Measurements from ENCODE around the gene GFRA1.
"Not testable (repeated sequence)": the region's sequence is repeated elsewhere in the genome, so short reads cannot be mapped to it uniquely, and the experiment has no call there.

The GFRA1 gene

DNA sequence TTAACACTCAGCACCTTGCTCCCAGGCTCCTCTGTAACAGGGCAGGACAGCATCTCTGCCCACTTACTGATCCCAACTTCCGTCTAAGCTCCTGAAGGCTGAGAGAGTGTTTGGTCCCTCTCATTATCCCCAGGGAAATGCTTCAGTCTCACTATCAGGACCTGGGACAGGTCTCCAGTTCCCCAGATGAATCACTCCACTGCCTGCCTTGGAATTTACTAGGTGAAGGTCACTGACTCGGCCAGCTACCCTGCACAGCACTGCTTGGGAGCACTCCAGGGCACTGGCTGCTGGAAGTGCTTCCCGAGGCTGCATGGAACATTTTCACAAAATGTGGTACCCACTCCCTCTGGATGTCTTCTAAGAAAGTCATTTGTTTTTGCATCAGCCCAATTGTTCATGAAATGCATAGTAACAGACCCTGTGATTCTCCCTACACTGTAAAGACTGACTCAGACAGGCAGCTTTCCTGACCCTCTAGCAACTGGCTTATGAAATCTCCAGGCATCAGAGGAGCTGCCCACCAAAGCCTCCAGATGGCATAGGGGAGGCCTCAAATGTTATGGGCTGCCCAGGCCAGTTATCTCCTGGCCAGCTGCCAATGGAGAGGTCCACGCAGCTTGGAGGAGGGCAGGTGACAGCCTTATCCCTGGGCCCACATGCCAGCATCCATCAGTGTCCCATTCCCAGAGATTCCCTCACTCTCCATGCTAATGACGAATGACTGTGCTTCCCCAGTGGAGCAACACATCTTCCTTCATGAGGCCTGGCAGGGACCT, 89.1 kb downstream of the GFRA1 start:
- no peaks in the 10 kb centered on the region for H3K27me3 Mint-ChIP-seq
- no peak for DNase-seq
- no peaks in the 10 kb centered on the region for H3K9me3 Mint-ChIP-seq

DNA sequence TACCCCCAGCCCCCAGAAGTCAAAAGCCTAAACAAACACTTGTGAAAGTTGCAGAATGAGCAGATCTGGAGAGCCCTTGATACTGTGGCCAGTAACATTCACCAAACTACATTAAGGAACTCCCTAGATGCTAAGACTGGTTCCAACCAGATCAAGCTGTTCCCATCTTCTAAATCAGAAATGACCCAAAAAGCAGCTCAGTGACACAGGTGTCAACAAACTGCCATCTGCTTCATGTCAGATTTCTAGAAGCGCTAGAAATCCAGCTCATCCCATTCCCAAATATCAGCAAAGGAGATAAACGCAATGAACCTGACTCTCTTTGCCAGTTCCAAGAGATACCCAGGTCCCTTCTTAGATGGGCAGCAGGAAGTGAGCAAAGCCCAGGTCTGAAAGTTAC, 90.6 kb downstream of the GFRA1 start:
- CTCF ChIA-PET = no interaction called here
- Mint-ChIP-seq H3K36me3 (no peaks in the 10 kb centered on the region), H3K27me3 (no peaks in the 10 kb centered on the region), H3K27ac (no peak overlapping the region), H3K4me3 (no peak overlapping the region), H3K9me3 (no peaks in the 10 kb centered on the region), H3K4me1 (no peaks in the 10 kb centered on the region)
- no peak for DNase-seq

More for the DNA sequence above, 89.1 kb downstream of the GFRA1 start:
- Mint-ChIP-seq H3K4me3 (no peak overlapping the region), H3K27ac (no peak overlapping the region), H3K36me3 (no peaks in the 10 kb centered on the region), H3K4me1 (no peaks in the 10 kb centered on the region)
- CTCF ChIA-PET = no interaction called here

DNA sequence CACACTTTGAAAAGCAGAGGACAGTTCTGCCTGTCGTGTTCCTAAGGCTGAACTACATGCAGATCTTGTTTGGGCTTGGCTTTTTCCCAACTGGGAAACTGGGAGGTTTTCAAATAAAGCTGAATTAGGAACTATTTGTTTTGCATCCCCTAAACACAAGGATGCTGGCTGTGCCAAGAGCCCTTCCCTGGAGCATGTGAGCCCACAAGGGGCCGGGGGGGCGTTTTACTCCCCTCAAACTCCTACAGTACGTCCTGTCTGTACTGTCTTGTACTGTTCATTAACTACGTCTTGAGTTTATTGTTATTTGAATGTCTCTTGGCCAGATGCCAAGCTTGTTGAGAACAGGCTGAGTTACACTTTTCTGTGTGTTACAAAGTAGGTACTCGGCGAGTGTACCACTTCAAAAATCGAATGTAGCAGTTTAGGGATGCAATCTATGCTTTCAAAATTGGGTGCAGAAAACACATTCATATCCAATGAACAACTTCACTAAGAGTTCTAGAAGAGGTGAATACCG, 94.9 kb downstream of the GFRA1 start:
- CTCF ChIA-PET = no interaction called here
- Mint-ChIP-seq H3K9me3 (no peaks in the 10 kb centered on the region), H3K27me3 (no peaks in the 10 kb centered on the region), H3K4me3 (no peak overlapping the region), H3K4me1 (no peaks in the 10 kb centered on the region), H3K36me3 (no peaks in the 10 kb centered on the region), H3K27ac (no peak overlapping the region)
- no peak for DNase-seq

DNA sequence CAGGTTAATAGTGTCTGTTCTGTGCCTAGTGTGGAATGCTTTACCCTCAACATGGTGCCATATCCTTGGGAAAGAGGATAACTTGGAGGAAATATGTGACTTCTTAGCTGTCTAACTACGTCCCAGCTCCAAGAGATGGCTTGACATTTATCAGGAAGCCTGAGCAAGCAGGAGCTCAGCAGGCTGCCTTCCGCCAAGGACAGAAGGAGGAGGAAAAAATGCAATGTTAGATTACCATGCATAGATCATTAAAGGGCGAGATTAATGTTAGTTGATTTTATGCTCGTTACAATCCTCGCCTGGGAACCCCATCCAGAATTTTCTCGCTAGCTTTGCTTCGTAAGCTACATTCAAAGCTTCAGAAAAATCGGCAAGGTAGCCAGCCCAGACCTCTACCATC, 97.8 kb downstream of the GFRA1 start:
- H3K27ac Mint-ChIP-seq = no peak overlapping the region
- no peak for DNase-seq
- H3K9me3 Mint-ChIP-seq = no peaks in the 10 kb centered on the region
- H3K4me1 Mint-ChIP-seq = no peaks in the 10 kb centered on the region
- no peak overlapping the region for H3K4me3 Mint-ChIP-seq
- no peaks in the 10 kb centered on the region for H3K36me3 Mint-ChIP-seq
- no peaks in the 10 kb centered on the region for H3K27me3 Mint-ChIP-seq
- CTCF ChIA-PET = no interaction called here

DNA sequence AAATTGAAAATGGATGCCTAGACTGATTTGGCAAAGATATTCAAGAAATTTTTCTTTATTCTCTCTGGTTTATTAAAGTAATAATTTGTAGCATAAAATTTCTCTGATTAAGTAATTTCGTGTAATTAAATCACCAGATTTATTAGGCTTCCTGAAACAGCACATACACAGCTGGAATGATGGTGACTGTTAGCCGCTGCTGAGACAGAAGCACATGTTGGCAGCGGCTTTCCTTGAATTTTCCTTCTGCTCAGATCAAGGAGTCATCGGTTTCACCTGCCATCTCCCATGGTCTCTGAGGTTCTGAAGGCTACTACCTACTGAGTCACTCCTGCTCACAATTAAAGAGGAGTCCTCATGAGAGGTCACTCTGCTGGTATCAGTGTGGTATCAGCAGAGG, 101.5 kb downstream of the GFRA1 start:
- Mint-ChIP-seq H3K9me3 (peaks cover 3% of the 10 kb centered on the region), H3K27me3 (no peaks in the 10 kb centered on the region), H3K27ac (no peak overlapping the region), H3K4me1 (no peaks in the 10 kb centered on the region), H3K36me3 (no peaks in the 10 kb centered on the region), H3K4me3 (no peak overlapping the region)
- DNase-seq = no peak
- CTCF ChIA-PET = no interaction called here

DNA sequence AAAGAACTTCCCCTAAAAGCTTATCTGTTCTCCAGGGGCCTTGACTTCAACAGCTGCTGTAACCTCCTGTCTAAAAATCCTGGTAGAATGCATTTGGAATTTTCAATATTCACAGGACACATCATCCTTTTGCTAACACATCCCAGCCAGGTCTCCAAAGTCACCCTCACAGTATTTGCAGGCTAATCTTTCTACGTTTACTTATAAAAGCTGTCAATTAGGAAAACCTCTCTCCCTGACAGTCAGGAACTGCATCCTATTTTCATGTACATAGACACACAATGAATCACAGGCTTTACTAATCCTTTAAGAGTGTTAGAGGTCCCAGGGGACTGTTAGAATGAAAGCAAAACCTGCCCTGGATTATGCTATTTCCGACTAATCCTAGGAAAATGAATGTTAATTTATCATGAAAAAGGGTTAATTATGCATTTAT, 102.2 kb downstream of the GFRA1 start:
- Mint-ChIP-seq H3K4me3 (no peak overlapping the region), H3K27ac (no peak overlapping the region), H3K27me3 (no peaks in the 10 kb centered on the region), H3K4me1 (no peaks in the 10 kb centered on the region), H3K9me3 (peaks cover 5% of the 10 kb centered on the region), H3K36me3 (no peaks in the 10 kb centered on the region)
- CTCF ChIA-PET = no interaction called here
- DNase-seq = no peak

DNA sequence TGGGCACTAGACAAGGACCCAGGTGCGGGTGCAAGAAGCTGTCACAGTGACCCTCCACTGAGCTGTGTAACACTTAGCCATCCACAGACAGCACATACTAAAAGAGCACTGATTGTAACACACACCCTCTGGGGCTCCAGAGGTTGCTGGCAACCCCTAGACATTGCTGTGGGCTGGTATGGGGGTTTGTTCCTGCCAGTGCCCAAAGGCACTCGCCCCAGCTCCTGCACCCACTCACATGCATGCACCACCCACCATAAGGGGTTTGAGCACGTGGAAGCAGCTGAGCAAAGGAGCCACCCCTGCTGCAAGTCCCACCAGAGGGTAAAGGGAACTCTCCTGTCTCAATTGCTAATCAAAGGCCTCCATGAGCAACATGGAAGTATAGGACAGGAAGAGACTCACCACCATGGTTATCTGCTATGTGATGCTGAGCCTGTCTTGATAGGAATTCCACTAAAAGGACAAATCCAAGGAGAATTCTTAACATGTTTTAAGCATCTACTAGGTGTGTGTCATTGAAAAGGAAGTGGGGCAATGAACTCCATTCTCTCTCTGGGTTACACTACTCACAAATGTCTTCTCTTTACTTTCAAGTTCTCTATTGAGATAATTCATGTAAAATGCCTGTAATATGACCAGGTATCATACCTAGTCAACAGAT, 103.1 kb downstream of the GFRA1 start:
- Mint-ChIP-seq H3K27me3 (no peaks in the 10 kb centered on the region), H3K4me1 (no peaks in the 10 kb centered on the region), H3K27ac (no peak overlapping the region), H3K9me3 (peaks cover 5% of the 10 kb centered on the region), H3K4me3 (no peak overlapping the region), H3K36me3 (no peaks in the 10 kb centered on the region)
- CTCF ChIA-PET = no interaction called here
- DNase-seq = no peak

DNA sequence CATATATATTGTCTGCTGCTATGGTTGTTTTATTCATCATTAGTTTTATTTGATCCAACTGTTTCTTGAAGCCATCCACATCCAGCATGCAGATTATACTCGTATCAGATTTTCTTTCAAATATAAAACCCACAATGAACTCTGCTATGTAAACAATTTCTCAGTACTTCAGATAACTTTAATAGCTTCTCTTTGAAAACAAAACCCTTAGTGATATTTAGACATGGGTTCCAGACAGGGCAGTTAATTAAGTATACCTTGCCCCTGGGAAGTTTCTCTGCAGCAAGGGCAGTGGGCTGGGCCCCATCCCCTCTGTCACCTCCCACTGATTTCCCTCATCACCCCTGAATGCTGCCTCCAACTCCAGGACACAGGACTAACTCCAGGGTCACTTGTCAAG, 104.3 kb downstream of the GFRA1 start:
- DNase-seq = no peak

DNA sequence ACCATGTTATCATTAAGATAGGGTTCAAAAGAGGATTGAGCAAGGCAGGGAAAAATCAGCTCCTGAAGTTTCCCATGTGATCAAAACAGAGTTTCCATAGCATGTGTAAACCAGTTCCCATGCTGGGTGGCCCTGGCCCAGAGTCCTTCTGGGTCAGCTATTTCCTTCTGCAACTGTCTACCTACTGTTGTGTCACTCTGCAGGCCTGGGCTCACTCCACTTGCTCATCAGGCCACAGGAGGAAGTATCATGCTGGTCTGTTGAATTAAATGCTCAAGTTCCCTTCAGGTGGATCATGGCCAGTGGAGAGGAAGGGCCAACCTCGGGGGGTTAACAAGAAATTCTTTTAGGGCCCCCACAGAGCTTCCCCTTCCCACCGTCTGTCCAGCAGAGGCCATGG, 104.7 kb downstream of the GFRA1 start:
- CTCF ChIA-PET = no interaction called here
- peaks cover 9% of the 10 kb centered on the region for H3K9me3 Mint-ChIP-seq
- no peaks in the 10 kb centered on the region for H3K36me3 Mint-ChIP-seq
- no peak overlapping the region for H3K4me3 Mint-ChIP-seq
- no peak for DNase-seq
- H3K4me1 Mint-ChIP-seq = no peaks in the 10 kb centered on the region
- no peak overlapping the region for H3K27ac Mint-ChIP-seq
- H3K27me3 Mint-ChIP-seq = no peaks in the 10 kb centered on the region

More for the DNA sequence above, 104.3 kb downstream of the GFRA1 start:
- H3K27me3 Mint-ChIP-seq = no peaks in the 10 kb centered on the region
- no peaks in the 10 kb centered on the region for H3K4me1 Mint-ChIP-seq
- peaks cover 9% of the 10 kb centered on the region for H3K9me3 Mint-ChIP-seq
- H3K27ac Mint-ChIP-seq = no peak overlapping the region
- no peak overlapping the region for H3K4me3 Mint-ChIP-seq
- no peaks in the 10 kb centered on the region for H3K36me3 Mint-ChIP-seq
- CTCF ChIA-PET = no interaction called here

DNA sequence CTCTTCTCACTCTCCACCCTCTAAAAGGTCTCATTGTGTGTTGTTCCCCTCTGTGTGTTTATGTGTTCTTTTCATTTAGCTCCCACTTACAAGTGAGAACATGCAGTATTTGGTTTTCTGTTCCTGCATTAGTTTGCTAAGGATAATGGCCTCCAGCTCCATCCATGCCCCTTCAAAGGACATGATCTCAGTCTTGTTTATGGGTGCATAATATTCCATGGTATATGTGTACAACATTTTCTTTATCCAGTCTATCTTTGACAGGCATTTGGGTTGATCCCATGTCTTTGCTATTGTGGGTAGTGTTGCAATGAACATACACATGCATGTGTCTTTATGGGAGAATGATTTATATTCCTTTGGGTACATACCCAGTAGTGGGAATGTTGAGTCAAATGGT, 107.1 kb downstream of the GFRA1 start:
- H3K9me3 Mint-ChIP-seq, DNase-seq, CTCF ChIA-PET, H3K36me3 Mint-ChIP-seq, H3K4me1 Mint-ChIP-seq, H3K27me3 Mint-ChIP-seq, H3K4me3 Mint-ChIP-seq, H3K27ac Mint-ChIP-seq: not testable (repeated sequence)

DNA sequence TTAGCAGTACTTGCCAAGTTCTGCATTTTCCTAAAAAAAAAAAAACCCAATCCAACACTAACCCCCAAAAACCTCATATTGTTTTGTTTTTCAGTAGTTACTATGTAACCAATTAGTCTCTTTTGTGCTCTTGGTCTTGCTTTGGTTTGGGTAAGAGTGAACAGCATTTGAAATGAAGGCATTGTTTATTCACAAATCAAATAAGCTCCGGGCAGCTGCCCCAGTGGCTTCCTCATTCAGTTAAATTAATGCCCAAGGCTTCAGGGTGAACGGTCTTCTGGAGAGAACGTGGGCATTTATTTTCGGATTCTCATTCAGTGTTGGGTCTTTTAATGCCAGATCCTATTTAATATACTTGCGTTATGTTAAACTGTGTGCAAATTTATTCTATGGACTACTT, 108.7 kb downstream of the GFRA1 start:
- Mint-ChIP-seq H3K36me3 (no peaks in the 10 kb centered on the region), H3K4me3 (no peak overlapping the region), H3K27me3 (no peaks in the 10 kb centered on the region), H3K9me3 (peaks cover 9% of the 10 kb centered on the region), H3K4me1 (no peaks in the 10 kb centered on the region), H3K27ac (no peak overlapping the region)
- CTCF ChIA-PET = no interaction called here
- DNase-seq = no peak

DNA sequence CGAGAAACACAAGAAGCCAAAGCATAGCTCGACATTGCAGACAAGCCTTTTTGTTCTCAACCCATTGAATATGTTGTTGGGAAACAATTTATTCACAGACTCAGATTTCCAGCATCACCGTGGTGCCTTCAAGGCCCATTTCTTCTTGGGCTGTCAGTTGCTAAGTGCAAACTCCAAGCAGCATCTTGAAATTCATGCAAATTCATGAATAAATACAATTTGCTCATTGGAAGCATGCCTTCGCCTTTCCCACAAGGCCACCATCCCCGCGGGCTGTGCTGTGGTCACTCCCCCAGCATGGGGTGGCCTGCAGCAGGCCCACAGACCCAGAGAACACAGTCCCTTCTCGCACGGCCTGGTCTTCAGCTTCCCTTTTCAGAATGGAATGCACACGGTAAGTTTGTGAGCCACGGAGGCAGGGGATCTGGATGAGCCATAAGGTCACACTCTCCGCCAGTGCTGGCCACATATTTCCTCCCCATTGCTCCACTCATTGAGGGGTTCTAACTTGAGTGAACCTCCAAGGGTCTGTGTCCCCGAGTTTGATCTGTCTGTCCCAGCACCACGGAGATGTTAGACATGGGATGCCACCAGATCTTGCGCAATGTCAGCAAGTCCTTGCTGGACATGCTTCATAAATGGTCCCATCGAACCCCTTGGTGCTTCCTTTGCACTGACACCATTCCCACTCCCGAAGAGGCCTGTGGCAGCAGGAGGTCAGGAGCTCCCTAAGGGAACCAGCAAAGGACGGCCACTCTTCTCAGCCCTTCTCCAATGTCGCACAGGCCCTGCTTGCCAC, 109.5 kb downstream of the GFRA1 start:
- peaks cover 9% of the 10 kb centered on the region for H3K9me3 Mint-ChIP-seq
- H3K36me3 Mint-ChIP-seq = no peaks in the 10 kb centered on the region
- CTCF ChIA-PET = no interaction called here
- H3K27me3 Mint-ChIP-seq = no peaks in the 10 kb centered on the region
- DNase-seq = no peak
- H3K4me3 Mint-ChIP-seq = no peak overlapping the region
- no peaks in the 10 kb centered on the region for H3K4me1 Mint-ChIP-seq
- no peak overlapping the region for H3K27ac Mint-ChIP-seq

DNA sequence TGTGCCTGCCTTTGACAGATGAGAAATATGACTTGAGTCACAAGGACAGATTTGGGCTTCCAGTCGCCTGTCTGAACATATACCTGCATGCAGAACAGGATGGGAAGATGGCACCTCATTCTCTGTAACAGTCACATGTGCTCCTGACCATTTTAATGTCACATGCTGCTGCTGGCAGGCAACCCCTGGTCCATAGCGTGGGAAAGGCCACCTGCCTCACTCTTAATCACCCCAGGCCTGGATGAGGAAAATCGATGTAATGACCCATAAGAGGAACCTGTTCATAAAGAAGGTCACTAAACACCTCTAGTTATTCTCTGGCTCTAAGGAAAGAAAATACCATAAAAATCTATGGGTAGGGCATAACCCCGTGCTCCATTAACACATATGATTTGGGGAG, 110.2 kb downstream of the GFRA1 start:
- CTCF ChIA-PET = no interaction called here
- Mint-ChIP-seq H3K4me1 (no peaks in the 10 kb centered on the region), H3K27ac (no peak overlapping the region), H3K27me3 (no peaks in the 10 kb centered on the region), H3K36me3 (no peaks in the 10 kb centered on the region), H3K4me3 (no peak overlapping the region), H3K9me3 (peaks cover 9% of the 10 kb centered on the region)
- DNase-seq = no peak

DNA sequence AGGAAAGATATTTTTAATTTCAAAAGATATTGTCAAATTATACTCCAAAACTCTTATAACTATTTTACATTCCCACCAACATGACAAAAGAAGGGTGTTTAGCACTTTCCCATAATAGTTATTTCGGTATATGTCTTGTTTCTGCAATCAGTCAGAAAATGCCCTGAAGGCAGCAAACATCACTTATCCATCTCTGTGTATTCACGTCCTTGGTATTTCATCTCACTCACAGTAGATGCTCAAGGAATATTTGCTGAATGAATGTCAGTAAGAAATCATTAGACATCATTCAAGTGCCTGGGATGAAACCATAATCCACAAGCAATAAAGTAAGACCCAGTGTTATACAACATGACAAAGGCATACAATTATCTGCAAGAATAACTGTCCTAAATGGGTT, 112.7 kb downstream of the GFRA1 start:
- DNase-seq = no peak
- Mint-ChIP-seq H3K27me3 (no peaks in the 10 kb centered on the region), H3K36me3 (no peaks in the 10 kb centered on the region), H3K4me1 (no peaks in the 10 kb centered on the region), H3K27ac (no peak overlapping the region), H3K9me3 (peaks cover 4% of the 10 kb centered on the region), H3K4me3 (no peak overlapping the region)
- CTCF ChIA-PET = no interaction called here

DNA sequence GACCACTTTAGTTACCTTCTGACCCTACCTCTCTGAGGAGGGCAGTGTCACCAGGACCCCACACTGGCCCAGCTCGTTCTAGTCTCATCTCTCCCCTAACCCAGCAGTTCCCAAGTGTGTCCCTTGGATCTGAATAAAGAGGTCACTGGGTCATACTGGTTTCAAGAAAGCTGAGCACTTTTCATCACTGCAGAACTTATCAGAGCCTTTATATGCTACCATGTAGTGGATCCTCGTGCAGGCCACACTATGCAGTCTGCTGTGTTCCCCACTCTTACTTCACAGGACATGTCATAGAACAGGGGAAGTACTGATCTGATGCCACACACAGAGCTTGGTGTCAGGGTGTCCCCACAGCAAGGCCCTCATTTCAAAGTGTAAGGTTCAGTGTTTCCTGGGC, 113.8 kb downstream of the GFRA1 start:
- H3K36me3 Mint-ChIP-seq = no peaks in the 10 kb centered on the region
- H3K9me3 Mint-ChIP-seq = no peaks in the 10 kb centered on the region
- no peak overlapping the region for H3K4me3 Mint-ChIP-seq
- H3K4me1 Mint-ChIP-seq = no peaks in the 10 kb centered on the region
- no peak overlapping the region for H3K27ac Mint-ChIP-seq
- DNase-seq = no peak
- no peaks in the 10 kb centered on the region for H3K27me3 Mint-ChIP-seq
- CTCF ChIA-PET = no interaction called here
